GM08714 (cell line): Measurements from ENCODE around the gene NFIC.

Source experiments
- H3K4me3 ChIP-seq: fragments of 200-500 bp; sonication (Bioruptor generic); 2 replicates; pipeline ENCODE4 v1.5.1; 2014; ENCODE audit warnings: mild to moderate bottlenecking, low read length, inconsistent platforms
- ZNF274 ChIP-seq: IDR thresholded peaks from 2 replicates; pipeline ENCODE4 v1.6.1; 2012; ENCODE audit warnings: mild to moderate bottlenecking, low read depth, low read length

NFIC gene

DNA sequence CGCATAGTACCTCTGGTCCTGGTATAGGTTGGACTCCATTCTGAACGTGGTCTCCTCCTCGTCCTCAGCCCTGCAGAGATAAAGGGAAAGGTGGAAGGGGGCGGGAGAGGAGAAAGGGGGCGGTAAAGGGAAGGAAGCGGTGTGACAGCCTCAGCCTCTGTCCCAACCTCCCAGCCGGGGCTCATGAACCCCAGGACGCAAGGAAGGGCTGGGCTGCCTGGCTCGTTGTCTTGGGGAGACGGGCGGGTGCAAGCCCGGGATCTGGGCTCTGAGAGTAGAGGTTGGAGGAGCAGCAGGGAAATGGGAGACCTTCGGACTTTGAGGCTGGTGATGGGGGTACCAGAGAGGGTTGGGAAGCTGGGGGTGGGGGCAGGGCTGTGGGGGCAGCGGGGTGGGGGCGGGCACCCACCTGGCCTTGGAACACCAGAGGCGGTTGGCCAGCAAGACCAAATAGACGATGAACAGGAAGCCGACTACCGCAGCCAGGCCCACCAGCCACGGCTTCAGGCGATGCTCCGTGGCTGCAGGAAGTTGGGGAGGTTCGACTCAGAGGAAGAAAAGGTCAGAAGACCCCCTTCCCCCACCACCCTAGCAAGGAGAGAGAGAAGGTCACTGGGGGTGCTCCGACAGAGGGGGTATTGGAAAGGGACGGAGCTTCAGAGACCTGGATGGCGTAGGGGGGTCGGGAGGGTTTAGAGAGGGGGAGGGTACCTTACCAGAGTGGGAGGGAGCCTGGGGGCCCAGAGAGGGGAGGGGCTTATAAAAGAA, 112.2 kb downstream of the NFIC start:
- TF ChIP-seq ZNF274 = no peak
- H3K4me3 ChIP-seq = no peak overlapping the region

DNA sequence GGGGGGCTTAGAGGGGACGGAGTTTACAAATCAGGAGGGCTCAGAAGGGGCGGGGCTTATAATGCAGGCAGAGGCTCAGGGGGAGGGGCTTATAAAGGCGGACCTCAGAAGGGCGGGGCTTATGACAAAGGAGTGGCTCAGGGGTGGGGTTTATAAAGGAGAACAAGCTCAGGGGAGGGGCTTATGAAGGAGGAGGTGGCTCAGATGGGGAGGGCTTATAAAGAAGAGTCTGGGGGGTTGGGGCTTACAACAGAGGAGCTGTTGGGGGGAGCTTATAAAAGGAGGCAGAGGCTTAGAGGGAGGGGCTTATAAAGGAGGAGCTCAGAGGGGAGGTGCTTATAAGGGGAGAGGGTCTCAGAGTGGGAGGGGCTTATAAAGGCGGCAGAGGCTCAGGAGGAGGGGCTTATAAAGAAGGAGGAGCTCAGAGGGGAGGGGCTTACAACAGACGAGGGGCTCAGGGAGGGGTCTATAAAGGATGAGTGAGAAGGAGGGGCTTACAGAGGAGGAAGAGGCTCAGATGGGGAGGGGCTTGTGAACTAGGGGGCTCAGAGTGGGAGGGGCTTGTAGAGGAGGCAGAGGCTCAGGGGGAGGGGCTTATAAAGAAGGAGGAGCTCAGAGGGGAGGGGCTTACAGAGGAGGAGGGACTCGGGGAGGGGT, 112.9 kb downstream of the NFIC start:
- no peak overlapping the region for H3K4me3 ChIP-seq
- TF ChIP-seq ZNF274 = no peak

DNA sequence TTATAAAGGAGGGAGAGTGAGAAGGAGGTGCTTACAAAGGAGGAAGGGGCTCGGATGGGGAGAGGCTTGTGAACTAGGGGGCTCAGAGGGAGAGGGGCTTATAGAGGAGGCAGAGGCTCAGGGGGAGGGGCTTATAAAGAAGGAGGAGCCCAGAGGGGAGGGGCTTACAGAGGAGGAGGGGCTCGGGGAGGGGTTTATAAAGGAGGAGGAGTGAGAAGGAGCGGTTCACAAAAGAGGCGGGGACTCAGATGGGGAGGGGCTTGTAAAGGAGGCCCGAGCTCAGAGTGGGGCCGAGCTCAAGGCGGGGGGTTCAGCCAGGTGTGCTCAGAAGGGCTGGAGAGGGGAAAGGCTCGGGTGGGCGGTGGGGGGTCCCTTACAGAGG, 113.4 kb downstream of the NFIC start:
- H3K4me3 ChIP-seq = no peak overlapping the region
- no peak for TF ChIP-seq ZNF274

DNA sequence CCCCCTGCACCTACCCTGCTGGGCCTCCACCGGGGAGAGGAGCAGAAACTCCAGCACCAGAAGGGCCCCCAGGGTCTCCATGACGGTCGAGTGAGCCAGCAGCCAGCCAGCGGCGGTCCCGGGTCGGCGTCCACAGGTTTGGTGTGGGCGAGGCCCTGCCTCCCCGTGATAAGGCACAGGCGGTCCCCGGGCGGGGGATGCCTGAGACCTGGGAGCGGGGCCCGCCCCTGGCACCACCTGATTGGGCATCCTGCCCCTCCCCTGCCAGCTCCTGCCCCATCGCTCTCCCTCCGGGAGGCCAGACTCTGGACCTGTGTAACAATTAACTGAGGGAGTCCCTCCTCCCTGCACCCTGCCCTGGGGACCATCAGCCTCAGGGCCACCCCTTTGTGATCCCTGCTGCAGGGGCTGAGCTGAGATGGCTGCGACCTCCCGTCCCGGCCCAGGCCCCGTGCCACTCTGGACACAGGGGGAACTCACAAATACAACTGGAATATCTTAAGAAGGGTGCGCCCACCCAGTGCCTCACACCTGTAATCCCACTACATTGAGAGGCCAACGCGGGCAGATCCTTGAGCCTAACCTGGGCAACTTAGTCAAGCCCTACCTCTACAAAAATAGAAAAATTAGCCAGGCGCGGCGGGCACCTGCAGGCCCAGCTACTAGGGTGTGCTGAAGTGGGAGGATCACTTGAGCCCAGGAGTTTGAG, 114.2 kb downstream of the NFIC start, which contains the start of gene SMIM24:
Gene SMIM24 (minus strand): TSS at position 143 of the 709 bp plus-strand sequence. CDS start 62 bp downstream, at position 81.
- H3K4me3 ChIP-seq = no peak within 1 kb of the TSS
- TF ChIP-seq ZNF274 = no peak

DNA sequence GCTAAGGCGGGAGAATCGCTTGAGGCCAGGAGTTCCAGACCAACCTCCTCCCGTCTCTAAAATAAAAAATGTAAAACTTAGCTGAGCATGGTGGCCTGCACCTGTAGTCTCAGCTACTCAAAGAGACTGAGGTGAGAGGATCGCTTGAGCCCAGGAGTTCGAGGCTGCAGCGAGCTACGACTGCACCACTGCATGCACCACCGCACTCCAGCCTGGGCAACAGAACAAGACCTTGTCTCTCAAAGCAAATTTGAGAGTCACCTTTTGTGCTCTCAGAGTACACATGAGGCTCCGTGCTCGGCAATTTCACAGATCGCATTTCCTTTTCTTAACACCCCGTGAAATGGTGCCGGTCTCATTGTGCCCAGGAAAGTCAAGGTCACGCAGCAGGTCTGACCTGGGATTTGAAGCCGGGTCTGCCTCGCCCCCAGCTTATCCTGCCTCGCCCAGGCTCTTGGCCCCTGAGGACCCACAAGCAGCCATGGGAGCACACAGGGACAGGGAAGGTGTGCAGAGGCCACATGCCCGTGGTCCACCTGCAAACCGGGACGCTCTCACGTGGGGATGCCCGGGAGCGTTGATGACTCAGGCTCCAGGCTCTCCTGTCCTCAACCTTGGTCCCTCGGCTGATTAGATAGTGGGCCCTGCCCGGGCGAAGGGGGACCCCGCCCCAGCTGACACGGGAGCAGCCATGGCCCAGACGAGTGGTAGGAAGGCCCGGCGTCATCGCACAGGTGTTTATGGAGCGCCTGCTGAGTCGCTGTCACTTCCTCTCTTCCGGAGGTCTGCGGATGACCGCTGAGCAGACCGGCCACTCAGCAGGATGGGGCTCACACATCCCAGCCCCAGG, 115.1 kb downstream of the NFIC start:
- TF ChIP-seq ZNF274 = no peak
- no peak overlapping the region for H3K4me3 ChIP-seq

DNA sequence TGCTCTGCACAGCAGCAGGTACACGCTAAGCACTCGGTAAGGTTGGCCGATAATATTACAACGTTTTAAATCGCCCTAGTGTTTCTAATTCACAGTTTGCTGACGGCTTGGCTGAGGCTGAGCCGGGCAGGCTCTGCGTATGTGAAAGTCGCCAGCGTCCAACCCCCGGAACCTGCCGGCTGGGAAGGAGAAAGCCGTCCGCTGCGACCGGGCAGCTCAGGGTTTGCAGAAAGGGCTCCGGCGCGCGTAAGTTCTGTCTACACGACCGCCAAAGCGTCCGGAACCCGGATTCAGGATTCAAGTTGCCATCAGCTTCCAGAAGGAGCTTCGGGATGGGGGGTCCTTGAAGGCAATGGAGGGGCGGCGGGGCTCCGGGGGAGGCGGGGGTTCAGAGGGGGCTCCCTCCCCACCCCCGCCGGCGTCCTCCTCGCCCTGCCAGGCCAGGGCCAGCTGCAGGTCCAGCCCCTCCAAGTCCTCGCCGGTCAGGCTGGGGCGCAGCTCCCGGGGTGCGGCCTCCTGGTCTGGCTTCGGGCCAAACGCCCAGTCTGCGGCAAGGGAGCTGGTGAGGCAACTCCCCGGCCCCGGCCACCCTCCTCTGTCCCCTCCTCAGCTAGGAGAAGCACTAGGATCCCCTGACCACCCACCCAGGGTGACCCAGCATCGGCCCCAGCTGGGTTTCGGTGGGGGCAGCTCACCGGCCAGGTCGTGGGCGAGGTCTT, 116.3 kb downstream of the NFIC start:
- no peak overlapping the region for H3K4me3 ChIP-seq
- no peak for TF ChIP-seq ZNF274

DNA sequence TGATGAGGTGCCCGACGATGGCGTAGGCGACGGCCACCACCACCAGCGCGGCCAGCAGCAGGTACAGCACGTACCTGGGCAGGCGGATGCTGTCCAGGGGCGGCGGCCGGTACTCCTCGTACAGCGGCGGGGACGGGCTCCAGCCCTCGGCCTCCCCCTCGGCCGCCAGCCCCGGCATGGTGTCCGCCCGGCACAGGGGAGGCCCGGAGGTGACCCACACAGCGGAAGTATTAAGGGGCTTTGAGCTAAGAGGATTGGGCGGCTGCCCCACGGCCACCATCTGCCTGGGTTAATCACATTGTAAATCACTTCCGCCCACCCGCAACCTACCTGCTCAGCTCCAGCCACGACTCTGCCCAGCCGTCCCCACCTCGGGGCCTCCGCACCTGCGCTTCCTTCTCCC, 116.8 kb downstream of the NFIC start, which contains the start of gene SMIM44:
Gene SMIM44 (minus strand): TSS at position 216 of the 403 bp plus-strand sequence. CDS start 38 bp downstream, at position 178.
- H3K4me3 ChIP-seq = no peak within 1 kb of the TSS
- no peak for TF ChIP-seq ZNF274

DNA sequence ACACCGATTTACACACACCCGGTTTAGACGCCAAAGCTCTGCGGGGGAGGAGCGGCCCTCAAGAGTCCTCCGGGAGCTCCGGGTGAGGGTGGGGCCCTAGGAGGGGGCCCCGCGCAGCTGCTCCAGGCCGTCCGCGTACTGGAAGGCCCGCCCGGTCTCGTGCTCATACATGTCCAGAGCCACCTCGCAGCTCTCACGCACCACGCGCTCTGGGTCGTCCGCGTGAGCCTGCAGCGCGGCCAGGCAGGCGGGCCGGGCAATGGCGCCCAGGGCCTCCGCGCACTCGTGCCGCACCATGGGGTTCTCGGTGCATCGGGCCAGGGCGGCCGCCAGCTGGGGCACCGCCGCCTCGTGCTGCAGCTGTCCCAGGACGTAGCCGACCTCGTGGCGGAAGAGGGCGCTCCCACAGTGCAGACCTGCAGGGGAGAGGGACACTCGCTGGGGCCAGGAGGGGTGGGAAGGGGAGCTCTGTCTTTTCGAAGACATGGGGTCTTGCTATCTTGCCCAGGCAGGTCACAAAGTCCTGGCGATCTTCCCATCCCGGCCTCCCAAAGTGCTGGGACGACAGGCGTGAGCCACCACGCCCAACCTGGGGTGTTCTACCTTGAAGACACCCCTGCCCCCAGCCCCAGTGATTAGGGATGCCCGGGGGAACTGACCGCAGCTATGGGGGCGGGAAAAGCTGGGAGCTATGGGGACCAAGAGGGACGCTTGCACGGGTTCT, 125.2 kb downstream of the NFIC start:
- no peak for TF ChIP-seq ZNF274
- no peak overlapping the region for H3K4me3 ChIP-seq

DNA sequence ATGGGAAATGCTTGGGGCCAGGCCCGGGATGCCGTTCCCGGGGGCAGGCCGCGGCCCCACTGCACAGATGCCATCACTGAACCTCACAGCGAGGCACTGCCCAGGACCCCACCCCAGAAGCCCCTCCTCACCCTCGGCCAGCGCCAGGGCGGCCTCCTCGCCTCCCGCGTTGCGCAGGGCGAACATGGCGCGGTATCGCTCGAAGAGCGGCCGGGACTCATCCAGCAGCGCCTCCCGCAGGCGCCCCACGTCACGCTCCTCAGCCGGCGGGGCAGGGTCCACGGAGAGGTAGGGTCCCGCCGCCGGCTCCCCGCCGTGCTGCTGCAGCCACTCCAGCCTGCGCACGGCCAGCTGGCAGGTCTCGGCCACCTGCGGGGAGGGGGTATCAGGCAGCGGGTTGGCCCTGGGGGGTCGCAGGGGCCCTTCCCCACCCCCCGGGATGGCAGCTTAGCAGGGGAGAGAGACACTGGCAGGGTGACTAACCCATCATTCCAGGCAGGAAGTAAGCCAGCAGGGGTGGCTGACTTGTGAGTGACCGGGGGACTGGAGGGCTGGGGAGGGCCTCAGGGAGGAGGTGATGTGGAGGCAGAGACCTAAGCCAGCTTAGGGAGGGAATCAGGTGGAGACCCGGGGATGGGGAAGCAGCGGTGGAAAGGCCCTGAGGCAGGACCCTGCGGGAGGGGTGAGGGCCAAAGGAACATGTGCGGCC, 125.9 kb downstream of the NFIC start:
- no peak overlapping the region for H3K4me3 ChIP-seq
- no peak for TF ChIP-seq ZNF274

DNA sequence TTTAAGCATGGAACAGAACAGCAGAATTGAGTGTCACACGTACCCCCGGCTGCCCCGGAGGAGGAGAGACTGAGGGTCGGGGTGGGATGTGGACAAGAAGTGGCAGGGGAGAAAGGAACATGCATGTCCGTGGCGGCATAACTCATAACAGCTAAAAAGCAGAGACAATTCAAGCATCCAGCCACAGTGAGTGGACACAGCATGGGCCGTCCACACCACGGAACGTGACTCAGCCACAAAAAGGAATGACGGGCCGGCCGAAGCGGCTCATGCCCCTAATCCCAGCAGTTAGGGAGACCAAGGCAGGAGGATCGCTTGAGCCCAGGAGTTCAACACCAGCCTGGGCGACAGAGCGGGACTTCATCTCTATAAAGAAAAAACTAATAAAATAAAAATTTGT, 126.5 kb downstream of the NFIC start:
- no peak for TF ChIP-seq ZNF274
- no peak overlapping the region for H3K4me3 ChIP-seq

DNA sequence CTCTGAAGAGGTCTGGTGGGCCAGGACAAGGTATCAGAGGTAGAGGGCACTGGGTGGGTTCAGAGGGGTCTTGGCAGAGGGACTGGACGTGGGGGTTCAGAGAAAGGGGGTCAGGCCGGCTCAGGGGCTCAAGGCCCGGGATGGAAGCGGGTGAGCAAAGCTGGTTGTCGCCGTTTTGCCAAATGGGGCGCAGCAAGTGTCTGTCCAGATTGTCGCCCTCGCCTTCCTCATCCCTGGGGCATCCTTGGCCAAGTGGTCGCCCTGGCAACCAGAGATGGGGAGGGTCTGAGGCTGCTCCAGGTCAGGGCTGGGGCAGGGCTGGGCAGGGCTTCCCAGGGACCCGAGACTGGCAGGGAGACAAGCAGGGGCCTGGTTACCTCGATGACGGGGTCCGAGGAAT, 127.3 kb downstream of the NFIC start:
- TF ChIP-seq ZNF274 = no peak
- H3K4me3 ChIP-seq = no peak overlapping the region

DNA sequence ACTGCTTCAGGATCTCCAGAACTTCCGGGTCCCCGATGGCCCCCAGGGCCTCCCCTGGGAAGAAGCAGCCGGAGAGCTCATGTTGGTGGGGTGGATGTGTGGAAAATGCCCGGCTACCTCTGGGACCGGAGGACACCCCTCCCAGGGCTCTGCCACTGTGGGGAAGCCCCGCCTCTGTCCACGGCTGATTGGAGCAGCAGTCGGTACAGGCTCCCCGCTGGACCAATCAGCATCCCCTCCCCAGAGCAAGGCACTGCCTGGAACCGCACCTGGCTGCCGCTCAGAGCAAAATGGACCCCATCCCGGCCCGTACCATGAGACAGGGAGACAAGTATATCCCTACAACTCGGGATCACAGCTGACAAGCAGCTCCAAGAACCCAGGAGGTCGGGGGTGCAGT, 127.7 kb downstream of the NFIC start:
- TF ChIP-seq ZNF274 = no peak
- no peak overlapping the region for H3K4me3 ChIP-seq
